Smooth muscle cell (in vitro differentiated cells): ENCODE data around the gene ALDH1L1. TPM values are rescaled to one million over a fixed set of nuclear protein-coding genes. Genes with fewer than 3 reads are reported as not detected.

Experiments
- DNase-seq: peaks from one replicate; lab custom pipeline; 2025; ENCODE audit not compliant: unreplicated experiment; lab: John Stamatoyannopoulos, UW
- H2AFZ ChIP-seq: fragments of 200-600 bp; sonication (generic); 2 replicates; pipeline ENCODE4 v1.6.0; 2016; ENCODE audit warnings: antibody characterized with exemption, low read depth, mild to moderate bottlenecking
- H3F3A ChIP-seq: fragments of 200-600 bp; sonication (generic); 2 replicates; pipeline ENCODE4 v1.6.0; 2017; ENCODE audit warnings: antibody characterized with exemption, low read depth
- H3K27ac ChIP-seq: fragments of 200-600 bp; sonication (generic); 2 replicates; pipeline ENCODE4 v1.5.1; 2016; ENCODE audit warnings: low read depth, mild to moderate bottlenecking
- H3K27me3 ChIP-seq: fragments of 200-600 bp; sonication (generic); 2 replicates; pipeline ENCODE4 v1.6.1; 2016; ENCODE audit warnings: low read depth, mild to moderate bottlenecking
- H3K36me3 ChIP-seq: fragments of 200-600 bp; sonication (generic); 2 replicates; pipeline ENCODE4 v1.5.1; 2016; ENCODE audit warnings: low read depth
- H3K4me1 ChIP-seq: fragments of 200-600 bp; sonication (generic); 2 replicates; pipeline ENCODE4 v1.5.1; 2016; ENCODE audit warnings: low read depth
- H3K4me2 ChIP-seq: fragments of 200-600 bp; sonication (generic); 2 replicates; pipeline ENCODE4 v1.6.0; 2016; ENCODE audit warnings: mild to moderate bottlenecking
- H3K4me3 ChIP-seq: fragments of 200-600 bp; sonication (generic); 2 replicates; pipeline ENCODE4 v1.5.1; 2016; ENCODE audit warnings: mild to moderate bottlenecking
- H3K79me2 ChIP-seq: fragments of 200-600 bp; sonication (generic); 2 replicates; pipeline ENCODE4 v1.6.0; 2016; ENCODE audit warnings: low read depth, mild to moderate bottlenecking
- H3K9ac ChIP-seq: fragments of 200-600 bp; sonication (generic); 2 replicates; pipeline ENCODE4 v1.6.0; 2016; ENCODE audit warnings: low read depth
- H3K9me3 ChIP-seq: fragments of 200-600 bp; sonication (generic); replicated peaks from 2 replicates; pipeline ENCODE4 v1.5.1; 2016; ENCODE audit warnings: low read depth
- H4K20me1 ChIP-seq: fragments of 200-600 bp; sonication (generic); 2 replicates; pipeline ENCODE4 v1.6.0; 2016; ENCODE audit warnings: low read depth
- WGBS: methylation state at CpG from one replicate; pipeline ENCODE4 v1.1.7; 2016; ENCODE audit warnings: low lambda C conversion rate; 5-methylcytosine and 5-hydroxymethylcytosine counted together
- polyA plus RNA-seq: library from polyadenylated mRNA; unstranded; fragments of >200 nt; fragmentation: Nextera tagmentation; extraction: Ambion mirVana; gene quantifications from 2 replicates; pipeline ENCODE4 v1.2.1, GENCODE V29; 2016
- total RNA-seq: library from RNA; depleted of rRNA; stranded (reverse); fragments of >200 nt; gene quantifications from 2 replicates; pipeline ENCODE4 v1.2.3, GENCODE V29; 2014
- TF ChIP-seq, protein P1 (sequence below): fragments of 200-600 bp; sonication (generic); IDR thresholded peaks from 2 replicates; pipeline ENCODE4 v1.5.1; 2017; ENCODE audit warnings: borderline replicate concordance, mild to moderate bottlenecking, antibody characterized with exemption; ENCODE audit not compliant: insufficient read depth, poor library complexity, severe bottlenecking

ALDH1L1 gene
- total and polyA plus RNA-seq, 2 experiments from 2014 or later = 0.48 TPM; not detected in 1

DNA sequence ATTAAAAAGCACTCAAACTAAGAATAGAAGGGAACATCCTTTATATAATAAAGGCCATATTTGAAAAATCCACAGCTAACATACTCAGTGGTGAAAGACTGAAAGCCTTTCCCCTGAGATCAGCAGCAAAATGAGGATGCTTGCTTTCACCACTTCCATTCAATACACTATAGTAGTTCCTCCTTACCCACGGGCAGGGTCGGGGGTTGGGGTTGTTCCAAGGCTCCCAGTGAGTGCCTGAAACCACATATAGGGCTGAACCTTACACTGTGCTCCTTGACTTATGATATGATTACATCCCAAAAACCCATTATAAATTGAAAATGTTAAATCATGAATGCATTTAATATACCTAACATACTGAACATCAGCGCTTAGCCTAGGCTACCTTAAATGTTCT lies 37.7 kb downstream of the ALDH1L1 start:
- H3K4me3 ChIP-seq = no peak overlapping the region
- no peaks in the 10 kb centered on the region for H3K36me3 ChIP-seq
- no peak overlapping the region for H3K4me2 ChIP-seq
- no peaks in the 10 kb centered on the region for H3K79me2 ChIP-seq
- H3K27me3 ChIP-seq = peaks cover 60% of the 10 kb centered on the region
- H3K9ac ChIP-seq = no peak overlapping the region
- no peak overlapping the region for H2AFZ ChIP-seq
- H4K20me1 ChIP-seq = no peaks in the 10 kb centered on the region
- H3F3A ChIP-seq = no peaks in the 10 kb centered on the region
- WGBS = 70% methylated on average over 3 of the region's 3 CpGs
- TF ChIP-seq, protein P1, sequence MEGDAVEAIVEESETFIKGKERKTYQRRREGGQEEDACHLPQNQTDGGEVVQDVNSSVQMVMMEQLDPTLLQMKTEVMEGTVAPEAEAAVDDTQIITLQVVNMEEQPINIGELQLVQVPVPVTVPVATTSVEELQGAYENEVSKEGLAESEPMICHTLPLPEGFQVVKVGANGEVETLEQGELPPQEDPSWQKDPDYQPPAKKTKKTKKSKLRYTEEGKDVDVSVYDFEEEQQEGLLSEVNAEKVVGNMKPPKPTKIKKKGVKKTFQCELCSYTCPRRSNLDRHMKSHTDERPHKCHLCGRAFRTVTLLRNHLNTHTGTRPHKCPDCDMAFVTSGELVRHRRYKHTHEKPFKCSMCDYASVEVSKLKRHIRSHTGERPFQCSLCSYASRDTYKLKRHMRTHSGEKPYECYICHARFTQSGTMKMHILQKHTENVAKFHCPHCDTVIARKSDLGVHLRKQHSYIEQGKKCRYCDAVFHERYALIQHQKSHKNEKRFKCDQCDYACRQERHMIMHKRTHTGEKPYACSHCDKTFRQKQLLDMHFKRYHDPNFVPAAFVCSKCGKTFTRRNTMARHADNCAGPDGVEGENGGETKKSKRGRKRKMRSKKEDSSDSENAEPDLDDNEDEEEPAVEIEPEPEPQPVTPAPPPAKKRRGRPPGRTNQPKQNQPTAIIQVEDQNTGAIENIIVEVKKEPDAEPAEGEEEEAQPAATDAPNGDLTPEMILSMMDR = no peak
- H3K9me3 ChIP-seq = no peaks in the 10 kb centered on the region
- H3K4me1 ChIP-seq = no peaks in the 10 kb centered on the region
- DNase-seq = no peak
- H3K27ac ChIP-seq = no peak overlapping the region

DNA sequence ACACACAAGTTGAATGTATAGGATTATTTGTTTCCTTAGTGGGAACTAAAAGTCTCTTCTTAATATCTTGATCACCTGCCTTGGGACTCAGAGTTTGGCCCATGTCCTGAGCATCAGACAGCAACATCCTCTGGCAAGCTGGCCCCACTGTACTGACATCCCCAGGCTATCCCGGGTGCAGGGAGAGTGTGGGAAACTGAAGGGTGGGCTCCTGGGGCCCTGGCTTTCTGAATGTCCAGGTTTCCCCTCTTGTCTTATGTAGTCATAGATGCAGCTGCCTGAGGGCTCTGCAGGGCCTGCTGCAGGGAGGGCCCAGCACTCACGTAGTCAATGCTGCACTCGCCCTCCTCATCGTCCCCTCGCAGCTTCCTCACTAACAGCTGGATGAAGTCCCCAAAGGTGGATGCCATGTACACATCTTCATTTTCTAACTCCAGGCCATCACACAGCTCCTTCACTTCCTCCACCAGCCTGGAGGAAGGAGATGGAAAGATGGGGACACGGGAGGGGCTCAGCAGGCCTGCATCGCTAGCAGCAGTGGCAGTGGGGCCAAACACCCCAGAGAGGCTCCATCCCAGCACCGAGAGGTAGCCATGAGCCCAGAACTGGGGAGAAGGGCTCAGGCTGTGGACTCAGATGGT lies 42.8 kb downstream of the ALDH1L1 start:
- no peak for DNase-seq
- Histone ChIP-seq H3K9me3 (no peaks in the 10 kb centered on the region), H3K4me1 (no peaks in the 10 kb centered on the region), H3K27me3 (peaks cover 43% of the 10 kb centered on the region), H4K20me1 (no peaks in the 10 kb centered on the region), H3K79me2 (no peaks in the 10 kb centered on the region), H3F3A (no peaks in the 10 kb centered on the region), H2AFZ (no peak overlapping the region), H3K9ac (no peak overlapping the region), H3K4me3 (no peak overlapping the region), H3K27ac (no peak overlapping the region), H3K4me2 (no peak overlapping the region), H3K36me3 (no peaks in the 10 kb centered on the region)
- TF ChIP-seq, protein P1 = no peak
- 94% methylated on average over 8 of the region's 8 CpGs for WGBS

DNA sequence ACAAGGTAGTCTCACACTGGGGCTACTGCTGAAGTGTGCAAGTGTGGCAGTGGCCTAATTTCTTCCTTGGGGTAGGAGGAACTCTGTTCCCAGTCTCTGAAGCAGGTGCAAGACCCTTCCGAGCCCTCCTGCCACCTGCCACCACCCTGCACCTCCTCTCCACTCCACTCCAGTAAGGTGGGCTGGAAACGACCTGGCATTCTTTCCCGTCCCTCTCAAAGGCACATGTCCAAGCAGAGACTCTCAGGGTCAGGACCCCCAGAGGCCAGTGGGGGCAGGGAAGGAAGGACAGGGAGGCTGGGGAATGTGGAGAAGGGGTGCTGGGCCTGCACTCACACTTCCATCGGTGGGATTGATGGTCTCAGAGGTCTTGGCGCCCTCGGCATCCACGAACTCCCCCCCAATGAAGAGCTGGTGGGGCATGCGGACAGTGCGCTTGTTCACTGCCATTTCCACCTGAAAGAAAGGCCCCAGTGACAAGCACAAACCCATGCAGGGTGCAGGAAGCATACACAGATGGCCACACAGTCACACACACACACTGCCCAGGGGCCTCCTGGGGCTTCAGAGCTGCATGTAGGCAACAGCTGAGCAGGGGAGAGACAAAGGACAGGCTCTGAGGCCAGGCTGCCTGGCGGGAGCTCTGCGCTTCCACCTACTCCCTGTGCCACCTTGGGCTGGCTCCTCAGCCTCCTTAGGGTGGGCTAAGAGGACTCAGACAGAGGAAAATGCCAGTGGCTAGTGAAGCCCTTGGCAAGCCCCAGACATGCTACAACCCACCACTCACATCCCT lies 43.8 kb downstream of the ALDH1L1 start:
- Histone ChIP-seq H3F3A (no peaks in the 10 kb centered on the region), H2AFZ (no peak overlapping the region), H3K9ac (no peak overlapping the region), H3K27me3 (peaks cover 33% of the 10 kb centered on the region), H3K4me1 (no peaks in the 10 kb centered on the region), H3K36me3 (no peaks in the 10 kb centered on the region), H3K9me3 (no peaks in the 10 kb centered on the region), H3K4me2 (no peak overlapping the region), H4K20me1 (no peaks in the 10 kb centered on the region), H3K27ac (no peak overlapping the region), H3K79me2 (no peaks in the 10 kb centered on the region), H3K4me3 (no peak overlapping the region)
- TF ChIP-seq, protein P1 = no peak
- no peak for DNase-seq
- WGBS = 93% methylated on average over 11 of the region's 11 CpGs
